NCI-H1417 treated with DMSO at 0.1 percent for 48 hours (cell line): ENCODE results near the gene DHCR24.

Experiments
- DNase-seq: peaks from one replicate; lab custom pipeline; 2025; lab: John Stamatoyannopoulos, UW

DHCR24 gene

GRCh38 chr1:54865238-54866073 is 21.5 kb downstream of the DHCR24 start:
- DNase-seq: no peak

GRCh38 chr1:54864460-54865208 is 22.4 kb downstream of the DHCR24 start:
- DNase-seq: no peak

GRCh38 chr1:54863267-54863665 is 23.7 kb downstream of the DHCR24 start:
- DNase-seq: no peak

- no peak for DNase-seq
Measured at GRCh38 chr1:54861070-54861761, 25.8 kb downstream of the DHCR24 start.

- no peak for DNase-seq
Measured at GRCh38 chr1:54859700-54860391, 27.1 kb downstream of the DHCR24 start.

GRCh38 chr1:54857746-54858561 is 29.0 kb downstream of the DHCR24 start:
- no peak for DNase-seq

GRCh38 chr1:54857141-54857540 is 29.9 kb downstream of the DHCR24 start:
- no peak for DNase-seq

- no peak for DNase-seq
Measured at GRCh38 chr1:54854381-54855020, 32.5 kb downstream of the DHCR24 start.

GRCh38 chr1:54853793-54854370 is 33.1 kb downstream of the DHCR24 start:
- no peak for DNase-seq

- no peak for DNase-seq
Measured at GRCh38 chr1:54853096-54853792, 33.8 kb downstream of the DHCR24 start.

- DNase-seq: no peak
Measured at GRCh38 chr1:54851936-54852524, 35.0 kb downstream of the DHCR24 start.

GRCh38 chr1:54851406-54851805 is 35.6 kb downstream of the DHCR24 start:
- no peak for DNase-seq

- DNase-seq: no peak
Measured at GRCh38 chr1:54850737-54851136, 36.3 kb downstream of the DHCR24 start.

- DNase-seq: no peak
Measured at GRCh38 chr1:54850069-54850730, 36.8 kb downstream of the DHCR24 start.

- no peak for DNase-seq
Measured at GRCh38 chr1:54849219-54850068, 37.6 kb downstream of the DHCR24 start.

- DNase-seq: no peak
Measured at GRCh38 chr1:54848134-54848948, 38.7 kb downstream of the DHCR24 start.

GRCh38 chr1:54846716-54847284 is 40.2 kb downstream of the DHCR24 start:
- DNase-seq: no peak
